Neural crest cell (in vitro differentiated cells): Measurements from ENCODE around the gene TMEM170A. TPM values are rescaled to one million over a fixed set of nuclear protein-coding genes. Genes with fewer than 3 reads are reported as not detected.

ENCODE experiments used
- DNase-seq: peaks from one replicate; pipeline ENCODE4 v3.0.0; 2021; ENCODE audit warnings: low read depth, mixed read lengths, low spot score
- H3K27ac Mint-ChIP-seq: one replicate; pipeline ENCODE4 v1.8.0; 2021; ENCODE audit warnings: mild to moderate bottlenecking, mixed read lengths; ENCODE audit not compliant: unreplicated experiment
- H3K27me3 Mint-ChIP-seq: 2 replicates; pipeline ENCODE4 v1.8.0; 2021; ENCODE audit warnings: low read depth, mild to moderate bottlenecking, mixed read lengths
- H3K36me3 Mint-ChIP-seq: 2 replicates; pipeline ENCODE4 v1.8.0; 2021; ENCODE audit warnings: low read depth, mild to moderate bottlenecking, mixed read lengths
- H3K4me1 Mint-ChIP-seq: 2 replicates; pipeline ENCODE4 v1.8.0; 2021; ENCODE audit warnings: mixed read lengths
- H3K4me3 Mint-ChIP-seq: one replicate; pipeline ENCODE4 v1.8.0; 2021; ENCODE audit warnings: mild to moderate bottlenecking, mixed read lengths
- H3K9me3 Mint-ChIP-seq: 2 replicates; pipeline ENCODE4 v1.8.0; 2021; ENCODE audit warnings: mixed read lengths
- CTCF ChIP-seq: fragments of 200-600 bp; sonication (generic); conservative IDR thresholded peaks from 2 replicates; pipeline ENCODE4 v1.5.0; 2021; ENCODE audit warnings: antibody characterized with exemption, mild to moderate bottlenecking
- total RNA-seq: library from RNA; stranded (reverse); gene quantifications from 2 replicates; pipeline ENCODE4 v1.2.1, GENCODE V29; 2021

Gene TMEM170A
- total RNA-seq, 1 donor from 2014 or later: 50.5 TPM

- Mint-ChIP-seq H3K27ac (no peak overlapping the region), H3K4me3 (no peak overlapping the region), H3K4me1 (no peaks in the 10 kb centered on the region), H3K36me3 (peaks cover 7% of the 10 kb centered on the region), H3K9me3 (no peaks in the 10 kb centered on the region), H3K27me3 (no peaks in the 10 kb centered on the region)
- no peak for TF ChIP-seq CTCF
- DNase-seq: no peak
These were observed 14.2 kb upstream of the TMEM170A start for GRCh38 chr16:75478480-75479345.

GRCh38 chr16:75477680-75478473, 13.4 kb upstream of the TMEM170A start:
- no peaks in the 10 kb centered on the region for H3K27me3 Mint-ChIP-seq
- no peak for DNase-seq
- H3K4me3 Mint-ChIP-seq: no peak overlapping the region
- peak overlapping the region; percentile 17 for H3K27ac Mint-ChIP-seq
- H3K36me3 Mint-ChIP-seq: peaks cover 7% of the 10 kb centered on the region
- no peaks in the 10 kb centered on the region for H3K9me3 Mint-ChIP-seq
- H3K4me1 Mint-ChIP-seq: no peaks in the 10 kb centered on the region
- no peak for TF ChIP-seq CTCF

- peak overlapping the region; percentile 35 for H3K27ac Mint-ChIP-seq
- H3K27me3 Mint-ChIP-seq: no peaks in the 10 kb centered on the region
- TF ChIP-seq CTCF: no peak
- peaks cover 2% of the 10 kb centered on the region for H3K4me1 Mint-ChIP-seq
- no peaks in the 10 kb centered on the region for H3K9me3 Mint-ChIP-seq
- no peak for DNase-seq
- peaks cover 7% of the 10 kb centered on the region for H3K36me3 Mint-ChIP-seq
- H3K4me3 Mint-ChIP-seq: no peak overlapping the region
These were observed 12.3 kb upstream of the TMEM170A start for GRCh38 chr16:75476817-75477216.

- peaks cover 5% of the 10 kb centered on the region for H3K4me1 Mint-ChIP-seq
- H3K27ac Mint-ChIP-seq: peak overlapping the region; percentile 12
- DNase-seq: no peak
- H3K36me3 Mint-ChIP-seq: peaks cover 7% of the 10 kb centered on the region
- no peaks in the 10 kb centered on the region for H3K27me3 Mint-ChIP-seq
- TF ChIP-seq CTCF: no peak
- H3K9me3 Mint-ChIP-seq: no peaks in the 10 kb centered on the region
- H3K4me3 Mint-ChIP-seq: no peak overlapping the region
These were observed 10.9 kb upstream of the TMEM170A start for GRCh38 chr16:75475420-75475847.

GRCh38 chr16:75472908-75473877, 8.7 kb upstream of the TMEM170A start:
- no peak overlapping the region for H3K27ac Mint-ChIP-seq
- no peak for TF ChIP-seq CTCF
- H3K36me3 Mint-ChIP-seq: peaks cover 8% of the 10 kb centered on the region
- no peaks in the 10 kb centered on the region for H3K27me3 Mint-ChIP-seq
- DNase-seq: no peak
- peaks cover 10% of the 10 kb centered on the region for H3K4me1 Mint-ChIP-seq
- no peak overlapping the region for H3K4me3 Mint-ChIP-seq
- no peaks in the 10 kb centered on the region for H3K9me3 Mint-ChIP-seq
